CD8-positive, alpha-beta memory T cell (primary cell): Measurements from ENCODE around the gene PPM1H. TPM values are rescaled to one million over a fixed set of nuclear protein-coding genes. Genes with fewer than 3 reads are reported as not detected.
A peak's percentile ranks its signal among the peaks of the same experiment; 100 is the strongest.

Source experiments
- CTCF ChIA-PET: fragments of 350-600 bp; sonication (Branson Sonifier 250); formaldehyde crosslinking; loops from one replicate; lab custom pipeline; 2021; ENCODE audit warnings: antibody characterized with exemption; lab: Charles Lee
- POLR2A ChIA-PET: fragments of 350-600 bp; sonication (Branson Sonifier 250); formaldehyde crosslinking; loops from one replicate; lab custom pipeline; 2021; ENCODE audit warnings: antibody characterized with exemption; lab: Charles Lee
- DNase-seq, 5 donors: peaks; one replicate each; pipeline versions ENCODE4 v3.0.0 to v3.0.0-alpha.2; 2020 to 2022; ENCODE audit warnings: mixed read lengths in 1 of 5
- H3K27ac ChIP-seq: one replicate; pipeline ENCODE4 v1.7.0; 2013; ENCODE audit warnings: low read depth, mild to moderate bottlenecking, low read length, moderate library complexity
- H3K27me3 ChIP-seq: 2 replicates; pipeline ENCODE4 v1.7.0; 2013; ENCODE audit warnings: low read length, mild to moderate bottlenecking; ENCODE audit not compliant: insufficient read depth, poor library complexity, severe bottlenecking
- H3K36me3 ChIP-seq: 2 replicates; pipeline ENCODE4 v1.7.0; 2013; ENCODE audit warnings: mild to moderate bottlenecking, low read length, moderate library complexity; ENCODE audit not compliant: insufficient read depth
- H3K4me1 ChIP-seq: 2 replicates; pipeline ENCODE4 v1.7.0; 2013; ENCODE audit warnings: mild to moderate bottlenecking, low read length, moderate library complexity; ENCODE audit not compliant: insufficient read depth
- H3K4me3 ChIP-seq: 2 replicates; pipeline ENCODE4 v1.7.0; 2013; ENCODE audit warnings: mild to moderate bottlenecking, low read length
- H3K9me3 ChIP-seq: 2 replicates; pipeline ENCODE4 v1.7.0; 2013; ENCODE audit warnings: mild to moderate bottlenecking, low read length
- H3K27ac Mint-ChIP-seq, 8 donors: one replicate each; pipeline ENCODE4 v1.8.0; 2020 to 2021; ENCODE audit warnings: mixed read lengths in 8 of 8, mild to moderate bottlenecking in 6 of 8, inconsistent platforms in 3 of 8, moderate library complexity in 3 of 8
- H3K27me3 Mint-ChIP-seq, 2 donors: one replicate each; pipeline ENCODE4 v1.8.0; 2020 to 2021; ENCODE audit warnings: mixed read lengths in 2 of 2, mild to moderate bottlenecking in 1 of 2, moderate library complexity in 1 of 2
- H3K36me3 Mint-ChIP-seq, 3 donors: one replicate each; pipeline ENCODE4 v1.8.0; 2020 to 2021; ENCODE audit warnings: mixed read lengths in 3 of 3, inconsistent platforms in 1 of 3, mild to moderate bottlenecking in 1 of 3
- H3K4me1 Mint-ChIP-seq, 3 donors: one replicate each; pipeline ENCODE4 v1.8.0; 2020 to 2021; ENCODE audit warnings: mixed read lengths in 3 of 3, inconsistent platforms in 1 of 3, mild to moderate bottlenecking in 1 of 3
- H3K4me3 Mint-ChIP-seq, 7 donors: one replicate each; pipeline ENCODE4 v1.8.0; 2020 to 2021; ENCODE audit warnings: mixed read lengths in 7 of 7, mild to moderate bottlenecking in 6 of 7, moderate library complexity in 4 of 7, inconsistent platforms in 2 of 7
- H3K9me3 Mint-ChIP-seq, 5 donors: one replicate each; pipeline ENCODE4 v1.8.0; 2020 to 2022; ENCODE audit warnings: mixed read lengths in 5 of 5, mild to moderate bottlenecking in 3 of 5, moderate library complexity in 2 of 5, inconsistent platforms in 1 of 5
- polyA plus RNA-seq: library from polyadenylated mRNA; unstranded; fragments of 300-500 nt; fragmentation: Illumina TruSeq; gene quantifications from one replicate; pipeline ENCODE4 v1.2.3, GENCODE V29; 2021
- total RNA-seq, 2 experiments: library from RNA; stranded (reverse); gene quantifications; one replicate each; pipeline ENCODE4 v1.2.3, GENCODE V29; 2021

The PPM1H gene
- total and polyA plus RNA-seq, 3 experiments from 2014 or later: 0.13 TPM; not detected in 1

- H3K4me1 ChIP-seq: no peaks in the 10 kb centered on the region
- H3K9me3 ChIP-seq: no peaks in the 10 kb centered on the region
- Mint-ChIP-seq H3K9me3 (no peaks in the 10 kb centered on the region), H3K27me3 (peaks cover 2 to 15% of the 10 kb centered on the region in 2 donors), H3K4me3 (no peak overlapping the region), H3K36me3 (no peaks in the 10 kb centered on the region), H3K27ac (no peak overlapping the region), H3K4me1 (no peaks in the 10 kb centered on the region)
- no peaks in the 10 kb centered on the region for H3K36me3 ChIP-seq
- no peak overlapping the region for H3K27ac ChIP-seq
- ChIA-PET POLR2A (no interaction called here), CTCF (interaction anchor here (1.4 kb wide), 1 partner anchor 7 kb away, joined by 3 read pairs; no protein-coding TSS in a partner anchor)
- H3K4me3 ChIP-seq: no peak overlapping the region
- no peak for DNase-seq
- H3K27me3 ChIP-seq: no peaks in the 10 kb centered on the region
Measured at GRCh38 chr12:62689042-62689839, 245.7 kb downstream of the PPM1H start.

GRCh38 chr12:62686938-62687337 lies 248.0 kb downstream of the PPM1H start:
- H3K4me1 Mint-ChIP-seq: no peaks in the 10 kb centered on the region
- H3K4me3 ChIP-seq: no peak overlapping the region
- no peaks in the 10 kb centered on the region for H3K9me3 ChIP-seq
- peaks cover 5 to 17% of the 10 kb centered on the region in 2 donors for H3K27me3 Mint-ChIP-seq
- H3K27ac Mint-ChIP-seq: no peak overlapping the region
- no peaks in the 10 kb centered on the region for H3K36me3 Mint-ChIP-seq
- H3K4me3 Mint-ChIP-seq: no peak overlapping the region
- H3K9me3 Mint-ChIP-seq: no peaks in the 10 kb centered on the region
- no peaks in the 10 kb centered on the region for H3K4me1 ChIP-seq
- no peaks in the 10 kb centered on the region for H3K27me3 ChIP-seq
- no peak for DNase-seq
- no peaks in the 10 kb centered on the region for H3K36me3 ChIP-seq
- ChIA-PET CTCF (no interaction called here), POLR2A (no interaction called here)
- H3K27ac ChIP-seq: no peak overlapping the region

- no peaks in the 10 kb centered on the region for H3K36me3 ChIP-seq
- no peaks in the 10 kb centered on the region for H3K9me3 ChIP-seq
- ChIA-PET POLR2A (no interaction called here), CTCF (no interaction called here)
- Mint-ChIP-seq H3K9me3 (no peaks in the 10 kb centered on the region), H3K27ac (peak overlapping the region in 1 of 8 donors; percentile 64), H3K36me3 (peaks cover 0 to 4% (median 0%) of the 10 kb centered on the region in 3 donors), H3K4me3 (no peak overlapping the region), H3K4me1 (no peaks in the 10 kb centered on the region), H3K27me3 (peaks cover 8 to 24% of the 10 kb centered on the region in 2 donors)
- H3K4me1 ChIP-seq: no peaks in the 10 kb centered on the region
- H3K27me3 ChIP-seq: no peaks in the 10 kb centered on the region
- no peak overlapping the region for H3K27ac ChIP-seq
- no peak overlapping the region for H3K4me3 ChIP-seq
- no peak for DNase-seq
Measured at GRCh38 chr12:62684570-62685295, 250.2 kb downstream of the PPM1H start.

GRCh38 chr12:62683776-62684569 lies 251.0 kb downstream of the PPM1H start:
- no peaks in the 10 kb centered on the region for H3K4me1 ChIP-seq
- DNase-seq: no peak
- H3K27me3 ChIP-seq: no peaks in the 10 kb centered on the region
- no peak overlapping the region for H3K27ac ChIP-seq
- Mint-ChIP-seq H3K27ac (no peak overlapping the region), H3K27me3 (peaks cover 10 to 24% of the 10 kb centered on the region in 2 donors), H3K9me3 (no peaks in the 10 kb centered on the region), H3K36me3 (peaks cover 0 to 4% (median 0%) of the 10 kb centered on the region in 3 donors), H3K4me3 (no peak overlapping the region), H3K4me1 (no peaks in the 10 kb centered on the region)
- no peaks in the 10 kb centered on the region for H3K36me3 ChIP-seq
- CTCF ChIA-PET: no interaction called here
- POLR2A ChIA-PET: no interaction called here
- H3K4me3 ChIP-seq: no peak overlapping the region
- no peaks in the 10 kb centered on the region for H3K9me3 ChIP-seq

GRCh38 chr12:62681306-62681705 lies 253.6 kb downstream of the PPM1H start:
- no peak for DNase-seq
- Mint-ChIP-seq H3K27ac (no peak overlapping the region), H3K4me1 (no peaks in the 10 kb centered on the region), H3K36me3 (peaks cover 0 to 4% (median 0%) of the 10 kb centered on the region in 3 donors), H3K27me3 (peaks cover 12 to 22% of the 10 kb centered on the region in 2 donors), H3K4me3 (no peak overlapping the region), H3K9me3 (no peaks in the 10 kb centered on the region)
- POLR2A ChIA-PET: no interaction called here
- no peaks in the 10 kb centered on the region for H3K27me3 ChIP-seq
- no peak overlapping the region for H3K4me3 ChIP-seq
- no peaks in the 10 kb centered on the region for H3K4me1 ChIP-seq
- CTCF ChIA-PET: no interaction called here
- no peaks in the 10 kb centered on the region for H3K9me3 ChIP-seq
- no peaks in the 10 kb centered on the region for H3K36me3 ChIP-seq
- no peak overlapping the region for H3K27ac ChIP-seq

- peaks cover 12 to 13% of the 10 kb centered on the region in 2 donors for H3K27me3 Mint-ChIP-seq
- H3K4me1 Mint-ChIP-seq: no peaks in the 10 kb centered on the region
- Histone ChIP-seq H3K4me1 (no peaks in the 10 kb centered on the region), H3K27ac (no peak overlapping the region), H3K36me3 (no peaks in the 10 kb centered on the region), H3K9me3 (no peaks in the 10 kb centered on the region), H3K4me3 (no peak overlapping the region), H3K27me3 (no peaks in the 10 kb centered on the region)
- no peak overlapping the region for H3K27ac Mint-ChIP-seq
- H3K36me3 Mint-ChIP-seq: peaks cover 0 to 4% (median 0%) of the 10 kb centered on the region in 3 donors
- no peaks in the 10 kb centered on the region for H3K9me3 Mint-ChIP-seq
- H3K4me3 Mint-ChIP-seq: no peak overlapping the region
- POLR2A ChIA-PET: no interaction called here
- CTCF ChIA-PET: no interaction called here
- no peak for DNase-seq
Measured at GRCh38 chr12:62679608-62680007, 255.3 kb downstream of the PPM1H start.

- Histone ChIP-seq H3K36me3 (no peaks in the 10 kb centered on the region), H3K27me3 (no peaks in the 10 kb centered on the region), H3K9me3 (no peaks in the 10 kb centered on the region), H3K4me3 (no peak overlapping the region), H3K27ac (no peak overlapping the region), H3K4me1 (no peaks in the 10 kb centered on the region)
- Mint-ChIP-seq H3K4me3 (no peak overlapping the region), H3K27ac (no peak overlapping the region), H3K4me1 (no peaks in the 10 kb centered on the region), H3K9me3 (no peaks in the 10 kb centered on the region), H3K27me3 (peaks cover 9 to 13% of the 10 kb centered on the region in 2 donors), H3K36me3 (peaks cover 0 to 4% (median 0%) of the 10 kb centered on the region in 3 donors)
- ChIA-PET POLR2A (no interaction called here), CTCF (no interaction called here)
- no peak for DNase-seq
Measured at GRCh38 chr12:62677355-62677754, 257.6 kb downstream of the PPM1H start.
